Kidney tubule cell (primary cell): ENCODE measurements around the gene FBRSL1.
"Not testable (repeated sequence)": the region's sequence is repeated elsewhere in the genome, so short reads cannot be mapped to it uniquely, and the experiment has no call there.

Experiments used
- DNase-seq: peaks from one replicate; pipeline ENCODE4 v3.0.0-alpha.2; 2018; ENCODE audit warnings: low spot score

FBRSL1 gene

GRCh38 chr12:132525833-132526455 lies 36.0 kb downstream of the FBRSL1 start:
- no peak for DNase-seq

- DNase-seq = no peak
These were observed 37.4 kb downstream of the FBRSL1 start for GRCh38 chr12:132527186-132527882.

GRCh38 chr12:132527883-132528264 lies 37.9 kb downstream of the FBRSL1 start:
- no peak for DNase-seq

GRCh38 chr12:132528564-132529106 lies 38.7 kb downstream of the FBRSL1 start:
- DNase-seq = no peak

GRCh38 chr12:132529156-132529839 lies 39.3 kb downstream of the FBRSL1 start:
- no peak for DNase-seq

- no peak for DNase-seq
These were observed 40.0 kb downstream of the FBRSL1 start for GRCh38 chr12:132529906-132530305.

GRCh38 chr12:132530447-132530846 lies 40.5 kb downstream of the FBRSL1 start:
- DNase-seq = no peak

- DNase-seq = no peak
These were observed 40.9 kb downstream of the FBRSL1 start for GRCh38 chr12:132530851-132531250.

GRCh38 chr12:132532711-132533583 lies 43.0 kb downstream of the FBRSL1 start:
- not testable (repeated sequence) for DNase-seq

- DNase-seq = no peak
These were observed 43.6 kb downstream of the FBRSL1 start for GRCh38 chr12:132533584-132533958.

GRCh38 chr12:132534076-132534475 lies 44.1 kb downstream of the FBRSL1 start:
- no peak for DNase-seq

GRCh38 chr12:132535019-132535418 lies 45.1 kb downstream of the FBRSL1 start:
- no peak for DNase-seq

GRCh38 chr12:132536102-132536876 lies 46.3 kb downstream of the FBRSL1 start:
- no peak for DNase-seq

- DNase-seq = no peak
These were observed 47.1 kb downstream of the FBRSL1 start for GRCh38 chr12:132537049-132537448.

GRCh38 chr12:132537836-132538662 lies 48.1 kb downstream of the FBRSL1 start:
- no peak for DNase-seq

- DNase-seq = no peak
These were observed 48.7 kb downstream of the FBRSL1 start for GRCh38 chr12:132538663-132538990.

- DNase-seq = no peak
These were observed 49.2 kb downstream of the FBRSL1 start for GRCh38 chr12:132539016-132539773.

- no peak for DNase-seq
These were observed 50.5 kb downstream of the FBRSL1 start for GRCh38 chr12:132540436-132540835.

GRCh38 chr12:132541200-132541599 lies 51.2 kb downstream of the FBRSL1 start:
- DNase-seq = no peak

- DNase-seq = no peak
These were observed 52.0 kb downstream of the FBRSL1 start for GRCh38 chr12:132541996-132542395.
